Fibroblast of lung (primary cell): ENCODE data around the gene PAPLN.

Experiments used
- CTCF ChIP-seq, 2 donors: IDR thresholded peaks in 1 of 2; conservative IDR thresholded peaks in 1 of 2; 1 replicate in 1 of 2; 2 replicates in 1 of 2; pipeline ENCODE4 v1.5.1; 2011 to 2012; ENCODE audit warnings: low read length in 2 of 2, control low read depth in 1 of 2, inconsistent platforms in 1 of 2, low read depth in 1 of 2, mild to moderate bottlenecking in 1 of 2
- EZH2 ChIP-seq: IDR thresholded peaks from 2 replicates; pipeline ENCODE4 v1.5.1; 2012; ENCODE audit warnings: low read length, control low read depth, mild to moderate bottlenecking; ENCODE audit errors: missing control alignments

- TF ChIP-seq CTCF (conservative IDR thresholded peaks at IDR 0.05 in 1 of 2, IDR thresholded peaks at IDR 0.05 in 1 of 2; ENCODE audit: low read depth in 1 of 2, low read length in 2 of 2) (no peak), EZH2 (no peak)
Observed at GRCh38 chr14:73261520-73262426, 24.5 kb downstream of the PAPLN start.
